ENCODE results near the gene INO80B. TPM values are rescaled to one million over a fixed set of nuclear protein-coding genes. Genes with fewer than 3 reads are reported as not detected.

INO80B gene
- polyA plus RNA-seq, 1 donor (not counting 4 experiments of a cell fraction or from before 2014, with no cell fraction given) = 18.8 TPM

DNA sequence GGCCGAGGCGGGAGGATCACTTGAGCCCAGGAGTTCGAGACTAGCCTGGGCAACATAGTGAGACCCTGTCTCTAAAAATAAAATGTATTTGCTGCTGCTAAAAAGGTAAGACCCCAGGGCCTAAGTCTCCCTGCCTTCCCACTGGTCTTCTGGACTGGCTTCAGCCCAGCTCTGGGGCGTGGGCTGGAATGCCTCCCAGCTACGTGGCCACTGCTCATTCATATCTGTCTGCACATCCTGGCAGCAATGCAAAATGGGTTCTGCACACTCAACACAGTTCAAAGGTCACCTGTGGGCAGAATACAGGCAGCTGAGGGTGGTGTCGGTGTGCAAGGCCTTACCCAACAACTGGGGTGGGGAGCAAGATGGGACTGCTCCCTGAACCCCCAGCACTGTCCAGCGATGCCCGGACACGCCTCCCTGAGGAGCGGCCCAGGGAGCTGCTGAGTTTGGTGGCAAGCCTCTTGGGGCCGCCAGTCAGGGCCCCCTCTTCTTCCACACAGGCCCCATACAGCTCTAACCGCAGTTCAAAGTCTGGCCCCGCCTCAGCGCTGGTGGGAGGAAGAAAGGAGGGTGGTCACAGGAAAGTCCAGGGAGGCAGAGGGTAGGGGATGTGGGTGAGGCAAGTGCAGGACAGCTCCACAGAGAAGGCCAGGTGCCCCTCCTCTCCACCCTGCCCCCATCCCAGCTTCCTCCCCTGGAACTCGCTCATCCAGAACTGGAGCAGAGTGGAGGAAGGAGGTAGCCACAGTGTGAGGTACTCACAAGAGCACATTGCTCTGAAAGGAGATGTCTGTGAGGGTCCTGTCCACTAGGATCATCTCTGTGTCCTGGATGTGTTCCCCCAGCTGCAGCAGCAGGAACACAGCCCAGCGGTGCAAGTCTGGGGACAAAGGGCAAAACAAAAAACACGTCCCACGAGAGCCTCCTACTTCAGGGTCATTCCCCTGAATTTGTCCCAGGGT lies 25.1 kb upstream of the INO80B start:
- Histone ChIP-seq H3K36me3 (ENCODE audit: control insufficient read depth in 2 of 2, extremely low read depth in 1 of 2, insufficient read depth in 2 of 2, low read length in 2 of 2) (peaks cover 49 to 80% of the 10 kb centered on the region in 2 experiments), H3K9ac (ENCODE audit: control insufficient read depth, extremely low read depth, insufficient read depth, low read length) (no peak overlapping the region), H3K27me3 (ENCODE audit: control insufficient read depth, extremely low read depth, insufficient read depth, low read length) (no peaks in the 10 kb centered on the region)

DNA sequence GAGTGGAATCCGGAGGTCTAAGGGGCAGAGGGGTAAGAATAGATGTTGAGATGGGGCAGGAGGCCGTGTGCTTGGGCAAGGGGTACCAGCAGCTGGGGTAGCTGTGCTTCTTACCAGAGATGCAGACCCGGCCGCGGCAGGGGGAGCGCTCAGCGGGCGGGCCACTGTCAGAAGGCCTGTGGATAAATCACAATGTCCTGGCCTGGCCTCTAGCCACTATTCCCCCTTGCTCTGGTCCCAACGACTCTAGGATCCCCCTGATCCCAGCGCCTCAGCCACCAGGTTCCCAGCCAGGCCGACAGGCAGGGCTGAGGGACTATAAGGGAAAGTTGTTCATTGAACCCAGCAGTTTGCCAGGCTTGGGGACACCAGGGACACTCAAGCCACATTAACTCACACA lies 24.4 kb upstream of the INO80B start:
- no peaks in the 10 kb centered on the region for H3K27me3 ChIP-seq (ENCODE audit: control insufficient read depth, extremely low read depth, insufficient read depth, low read length)
- no peaks in the 10 kb centered on the region for H3K9me3 ChIP-seq (ENCODE audit: control insufficient read depth, low read depth, low read length)
- FAIRE-seq (no peak), DNase-seq (ENCODE audit: low read depth, low spot score) (no peak)
- H4K20me1 ChIP-seq (ENCODE audit: control insufficient read depth, extremely low read depth, insufficient read depth, low read length) = peaks cover 10% of the 10 kb centered on the region
- H3K4me1 ChIP-seq (ENCODE audit: control insufficient read depth, extremely low read depth, insufficient read depth, low read length) = peaks cover 46% of the 10 kb centered on the region
- TF ChIP-seq EZH2 (IDR thresholded peaks at IDR 0.05; ENCODE audit: low read length) = no peak
- TF ChIP-seq, protein P1, sequence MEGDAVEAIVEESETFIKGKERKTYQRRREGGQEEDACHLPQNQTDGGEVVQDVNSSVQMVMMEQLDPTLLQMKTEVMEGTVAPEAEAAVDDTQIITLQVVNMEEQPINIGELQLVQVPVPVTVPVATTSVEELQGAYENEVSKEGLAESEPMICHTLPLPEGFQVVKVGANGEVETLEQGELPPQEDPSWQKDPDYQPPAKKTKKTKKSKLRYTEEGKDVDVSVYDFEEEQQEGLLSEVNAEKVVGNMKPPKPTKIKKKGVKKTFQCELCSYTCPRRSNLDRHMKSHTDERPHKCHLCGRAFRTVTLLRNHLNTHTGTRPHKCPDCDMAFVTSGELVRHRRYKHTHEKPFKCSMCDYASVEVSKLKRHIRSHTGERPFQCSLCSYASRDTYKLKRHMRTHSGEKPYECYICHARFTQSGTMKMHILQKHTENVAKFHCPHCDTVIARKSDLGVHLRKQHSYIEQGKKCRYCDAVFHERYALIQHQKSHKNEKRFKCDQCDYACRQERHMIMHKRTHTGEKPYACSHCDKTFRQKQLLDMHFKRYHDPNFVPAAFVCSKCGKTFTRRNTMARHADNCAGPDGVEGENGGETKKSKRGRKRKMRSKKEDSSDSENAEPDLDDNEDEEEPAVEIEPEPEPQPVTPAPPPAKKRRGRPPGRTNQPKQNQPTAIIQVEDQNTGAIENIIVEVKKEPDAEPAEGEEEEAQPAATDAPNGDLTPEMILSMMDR (optimal IDR thresholded peaks at IDR 0.05 in 1 of 3, IDR thresholded peaks at IDR 0.05 in 1 of 3, conservative IDR thresholded peaks at IDR 0.05 in 1 of 3; ENCODE audit: extremely low read depth in 1 of 3, insufficient read depth in 2 of 3, low read length in 3 of 3) = no peak
- no peak overlapping the region for H3K9ac ChIP-seq (ENCODE audit: control insufficient read depth, extremely low read depth, insufficient read depth, low read length)
- peaks cover 8% of the 10 kb centered on the region for H3K9me1 ChIP-seq (ENCODE audit: control insufficient read depth, extremely low read depth, insufficient read depth, low read length)
- H3K27ac ChIP-seq (ENCODE audit: control insufficient read depth, insufficient read depth, low read length) = no peak overlapping the region
- H3K4me3 ChIP-seq (ENCODE audit: control insufficient read depth in 2 of 3, extremely low read depth in 1 of 3, insufficient read depth in 2 of 3, low read depth in 1 of 3, low read length in 3 of 3) = no peak overlapping the region
- H3K36me3 ChIP-seq (ENCODE audit: control insufficient read depth in 2 of 2, extremely low read depth in 1 of 2, insufficient read depth in 2 of 2, low read length in 2 of 2) = peaks cover 49 to 82% of the 10 kb centered on the region in 2 experiments
- no peak overlapping the region for H2AFZ ChIP-seq (ENCODE audit: control insufficient read depth, low read length)
- H3K79me2 ChIP-seq (ENCODE audit: control insufficient read depth, insufficient read depth, low read length) = peaks cover 35% of the 10 kb centered on the region
- no peak overlapping the region for H3K4me2 ChIP-seq (ENCODE audit: control insufficient read depth, extremely low read depth, insufficient read depth, low read depth, low read length)
- dilution Hi-C loops (cut with MboI; ENCODE audit: extremely low pct_ligation_motif_present, low sequenced_read_pairs) = no loop called here

More for the DNA sequence above, 25.1 kb upstream of the INO80B start:
- peaks cover 52% of the 10 kb centered on the region for H3K4me1 ChIP-seq (ENCODE audit: control insufficient read depth, extremely low read depth, insufficient read depth, low read length)
- peaks cover 28% of the 10 kb centered on the region for H3K79me2 ChIP-seq (ENCODE audit: control insufficient read depth, insufficient read depth, low read length)
- no peak overlapping the region for H3K4me3 ChIP-seq (ENCODE audit: control insufficient read depth in 2 of 3, extremely low read depth in 1 of 3, insufficient read depth in 2 of 3, low read depth in 1 of 3, low read length in 3 of 3)
- FAIRE-seq (no peak), DNase-seq (ENCODE audit: low read depth, low spot score) (no peak)
- H3K9me3 ChIP-seq (ENCODE audit: control insufficient read depth, low read depth, low read length) = no peaks in the 10 kb centered on the region
- H3K27ac ChIP-seq (ENCODE audit: control insufficient read depth, insufficient read depth, low read length) = no peak overlapping the region
- TF ChIP-seq, protein P1 (optimal IDR thresholded peaks at IDR 0.05 in 1 of 3, IDR thresholded peaks at IDR 0.05 in 1 of 3, conservative IDR thresholded peaks at IDR 0.05 in 1 of 3; ENCODE audit: extremely low read depth in 1 of 3, insufficient read depth in 2 of 3, low read length in 3 of 3) = no peak
- no peak for TF ChIP-seq EZH2 (IDR thresholded peaks at IDR 0.05; ENCODE audit: low read length)
- peaks cover 4% of the 10 kb centered on the region for H3K9me1 ChIP-seq (ENCODE audit: control insufficient read depth, extremely low read depth, insufficient read depth, low read length)
- H2AFZ ChIP-seq (ENCODE audit: control insufficient read depth, low read length) = no peak overlapping the region
- H4K20me1 ChIP-seq (ENCODE audit: control insufficient read depth, extremely low read depth, insufficient read depth, low read length) = peaks cover 2% of the 10 kb centered on the region
- H3K4me2 ChIP-seq (ENCODE audit: control insufficient read depth, extremely low read depth, insufficient read depth, low read depth, low read length) = no peak overlapping the region
- dilution Hi-C loops (cut with MboI; ENCODE audit: extremely low pct_ligation_motif_present, low sequenced_read_pairs) = no loop called here

All from keratinocyte (primary cell).